ENCODE results near the gene NGB.

The NGB gene

DNA sequence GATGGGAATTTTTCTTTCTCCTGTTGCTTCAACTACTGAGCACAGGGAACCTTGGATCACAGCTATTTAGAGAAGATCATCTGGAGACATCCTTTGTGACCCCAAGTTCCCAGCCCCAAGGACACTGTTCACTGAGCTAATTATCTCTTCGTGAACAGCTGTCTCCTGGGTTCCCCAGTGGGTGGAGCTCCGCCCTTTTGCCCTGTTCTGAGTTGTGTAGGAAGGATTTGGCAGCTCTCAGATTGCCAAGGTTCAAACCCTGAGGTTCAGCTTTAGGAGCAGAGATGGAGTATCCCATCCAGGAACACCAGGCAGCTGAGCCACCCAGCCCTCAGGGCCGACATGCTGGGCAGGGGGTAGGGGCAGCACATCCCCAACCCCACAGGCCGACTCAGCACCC, 32.0 kb downstream of the NGB start:
- no peak overlapping the region for H3K4me3 ChIP-seq (ENCODE audit: low read depth, low read length)

DNA sequence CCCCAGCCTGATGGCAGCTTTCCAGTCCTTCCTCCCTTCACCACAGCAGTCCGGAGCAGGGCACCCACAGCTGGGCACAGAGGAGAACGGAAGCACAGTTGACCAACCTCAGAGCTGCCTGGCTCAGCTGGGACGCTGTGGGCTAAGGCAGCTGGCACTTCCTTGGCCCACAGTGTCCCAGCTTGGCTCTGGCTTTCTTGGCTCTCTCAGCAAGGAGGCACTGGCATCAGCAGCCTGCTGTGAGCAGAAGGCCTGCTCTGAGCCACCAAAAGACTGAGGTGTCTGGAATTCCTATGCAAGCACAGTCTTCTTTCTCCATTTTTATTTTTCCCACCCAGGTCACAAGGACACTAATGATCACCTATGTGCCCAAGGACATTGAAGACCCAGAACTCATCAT, 32.6 kb downstream of the NGB start:
- no peak overlapping the region for H3K4me3 ChIP-seq (ENCODE audit: low read depth, low read length)

DNA sequence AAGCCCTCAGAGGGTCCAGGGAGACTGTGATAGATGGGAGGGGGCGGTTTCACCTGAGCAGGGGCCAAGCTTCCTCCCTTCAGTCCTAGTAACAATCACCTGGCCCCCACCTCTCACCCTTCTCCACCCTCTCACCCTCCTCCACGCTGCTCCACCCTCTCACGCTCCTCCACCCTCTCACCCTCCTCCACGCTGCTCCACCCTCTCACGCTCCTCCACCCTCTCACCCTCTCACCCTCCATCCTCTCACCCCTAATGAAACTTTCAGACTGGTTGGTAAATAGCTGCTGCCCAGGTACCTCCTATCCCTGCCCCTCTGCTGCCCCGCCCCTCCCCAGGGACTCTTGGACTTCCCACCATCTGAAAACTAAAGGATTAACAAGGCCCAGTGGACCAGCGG, 34.2 kb downstream of the NGB start:
- no peak overlapping the region for H3K4me3 ChIP-seq (ENCODE audit: low read depth, low read length)

DNA sequence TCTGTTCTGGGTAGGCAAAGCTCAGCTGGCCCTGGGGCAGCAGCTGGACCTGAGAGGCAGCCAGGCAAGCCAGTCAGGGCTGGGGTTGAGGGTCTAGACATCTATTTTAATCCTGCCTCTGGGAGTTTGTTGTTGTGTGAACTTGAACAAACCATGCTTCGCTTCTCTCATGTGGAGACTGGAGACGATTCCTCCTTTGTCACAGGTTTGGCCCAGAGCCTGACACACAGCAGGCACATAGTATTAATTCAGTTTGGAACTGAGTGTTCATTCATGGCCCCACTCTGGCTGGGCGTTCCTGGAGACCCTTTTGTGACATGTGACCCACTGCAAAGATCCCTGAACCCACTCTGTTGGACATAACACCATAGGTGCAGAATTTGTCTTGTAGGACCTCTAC, 39.3 kb downstream of the NGB start:
- no peak overlapping the region for H3K4me3 ChIP-seq (ENCODE audit: low read depth, low read length)

DNA sequence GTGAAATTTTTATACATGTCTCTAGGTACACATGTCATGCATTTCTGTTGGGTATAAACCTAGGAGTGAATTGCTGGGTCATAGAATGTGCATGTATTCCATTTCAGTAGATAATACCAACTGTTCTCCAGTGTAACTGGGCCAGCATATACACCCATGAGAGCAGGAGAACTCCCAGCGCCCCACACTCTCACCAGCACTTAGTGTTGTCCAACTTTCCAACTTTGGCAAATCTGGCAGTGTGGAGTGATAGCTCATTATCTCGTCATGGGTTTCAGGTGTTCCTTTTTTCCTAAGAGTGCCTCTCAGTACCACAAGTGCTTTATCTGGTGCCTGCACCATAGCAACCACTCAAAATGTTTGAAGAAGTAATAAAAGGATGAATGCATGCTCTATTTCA, 40.1 kb downstream of the NGB start:
- no peak overlapping the region for H3K4me3 ChIP-seq (ENCODE audit: low read depth, low read length)

DNA sequence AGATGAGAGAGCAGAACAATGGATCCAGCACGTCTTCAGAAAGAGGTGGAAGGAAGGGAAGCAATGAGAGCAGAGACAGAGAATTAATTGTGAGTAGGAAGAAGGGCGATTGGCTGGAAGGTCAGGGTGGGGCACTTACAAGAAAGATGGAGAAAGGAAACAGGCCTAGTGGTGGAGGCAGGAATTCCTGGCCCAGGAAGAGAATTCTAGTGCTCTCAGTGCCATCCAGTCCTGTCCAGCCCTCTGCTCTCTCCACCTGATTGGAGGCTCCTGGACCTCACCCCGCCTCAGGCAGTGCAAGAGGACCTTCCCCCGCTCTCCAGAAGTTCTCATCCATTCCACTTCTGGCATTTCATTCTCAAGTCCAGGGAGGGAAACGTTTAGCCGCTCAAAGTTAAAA, 43.0 kb downstream of the NGB start:
- H3K4me3 ChIP-seq (ENCODE audit: low read depth, low read length): no peak overlapping the region

DNA sequence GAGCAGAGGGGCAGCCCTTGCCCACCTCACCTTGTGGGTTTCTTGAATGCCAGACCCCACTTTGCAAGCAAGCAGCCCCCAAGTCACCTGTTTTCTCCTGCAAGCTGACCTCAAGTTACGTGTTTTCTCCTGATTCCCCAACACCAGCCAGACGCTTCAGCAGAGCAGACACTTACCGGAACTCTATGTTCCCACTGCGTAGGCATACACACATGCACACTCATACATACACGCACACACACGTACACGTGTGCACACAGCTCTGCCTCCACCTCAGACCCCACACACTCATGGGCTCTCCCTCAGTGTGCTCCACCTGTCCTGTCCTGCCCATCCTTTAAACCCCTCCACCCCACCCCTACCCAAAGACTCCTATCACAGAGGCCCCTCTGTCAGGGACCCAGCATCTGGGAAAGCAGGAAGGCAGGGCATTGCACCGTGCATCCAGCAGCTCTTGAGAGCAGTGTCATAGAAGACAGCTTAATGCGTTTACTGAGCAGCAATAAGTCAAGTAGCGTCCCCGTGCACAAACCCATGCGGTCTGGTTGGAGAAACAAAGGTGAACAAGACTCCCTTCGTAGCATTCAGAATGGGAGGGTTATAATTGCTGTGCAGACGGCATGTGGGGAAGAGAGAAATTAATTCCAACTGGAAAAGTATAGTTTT, 45.0 kb downstream of the NGB start:
- no peak overlapping the region for H3K4me3 ChIP-seq (ENCODE audit: low read depth, low read length)

DNA sequence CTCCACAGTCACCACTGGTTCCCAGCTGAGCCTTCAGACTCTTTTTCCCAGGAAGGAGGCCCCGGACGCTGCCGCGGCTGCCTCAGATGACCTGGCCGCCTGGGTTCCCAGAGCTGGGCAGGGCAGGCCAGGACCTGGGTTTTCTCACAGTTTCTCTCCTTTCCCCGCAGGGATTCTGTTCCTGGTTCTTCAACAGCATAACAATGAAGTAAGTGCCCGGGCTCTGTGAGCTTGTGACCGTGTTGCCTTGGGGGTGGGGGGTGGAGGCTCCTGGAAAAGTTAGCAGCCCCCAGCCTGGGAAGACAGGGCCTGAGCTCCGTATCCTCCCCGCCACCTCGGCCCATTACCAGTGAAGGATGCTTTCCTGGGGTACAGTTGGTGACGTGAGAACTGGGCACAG, 45.8 kb downstream of the NGB start:
- H3K4me3 ChIP-seq (ENCODE audit: low read depth, low read length): no peak overlapping the region

DNA sequence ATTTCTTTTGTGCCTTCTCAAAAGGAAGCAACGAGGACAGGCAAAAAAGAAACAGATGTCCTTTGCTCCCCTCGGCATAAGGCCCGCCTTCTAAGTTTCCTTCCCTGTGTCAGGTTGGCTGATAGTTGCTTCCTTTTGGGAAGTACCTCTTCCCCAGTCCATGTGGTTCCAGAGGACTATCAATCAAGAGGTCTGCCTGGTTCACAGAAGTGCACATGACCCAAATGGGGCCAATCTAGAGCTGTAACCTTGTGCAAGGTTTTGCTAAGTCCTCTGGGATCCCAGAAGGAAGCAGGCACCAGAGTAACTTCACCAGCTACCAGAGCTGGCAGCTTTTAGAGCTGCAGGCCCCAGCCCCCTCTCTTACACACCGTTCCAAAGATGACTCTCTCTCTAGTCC, 46.8 kb downstream of the NGB start:
- no peak overlapping the region for H3K4me3 ChIP-seq (ENCODE audit: low read depth, low read length)

DNA sequence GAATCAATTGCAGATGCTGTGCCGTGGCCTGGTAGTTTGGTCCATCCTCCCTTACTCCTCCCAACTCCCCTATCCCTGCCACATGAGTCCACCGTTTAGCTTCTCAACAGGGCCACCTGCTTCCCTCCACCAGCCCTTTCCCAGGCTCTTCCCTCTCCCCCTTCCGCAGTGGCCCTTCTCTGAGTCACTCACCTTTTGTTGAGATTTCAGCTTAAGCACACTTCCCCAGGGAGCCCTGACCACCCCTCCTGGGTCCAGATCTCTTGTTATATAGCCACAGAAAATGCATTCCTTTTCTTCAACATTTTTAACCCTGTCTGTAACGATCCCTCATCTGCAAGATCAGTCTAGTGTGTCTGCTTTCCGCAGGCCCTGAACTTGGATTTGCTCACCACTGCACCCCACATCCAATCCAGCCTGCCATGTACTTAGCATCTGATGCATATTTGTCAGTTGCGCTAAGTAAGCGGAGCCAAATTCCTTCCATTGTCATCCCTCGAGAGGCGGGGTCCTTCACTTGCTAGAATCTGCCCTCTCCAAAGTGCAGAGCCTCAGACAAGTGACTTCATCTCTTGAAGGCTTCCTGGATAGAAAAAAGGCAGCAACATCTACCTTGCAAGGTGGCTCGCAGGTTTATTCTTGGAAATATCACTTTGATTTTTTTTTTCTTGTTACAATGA, 48.3 kb downstream of the NGB start:
- H3K4me3 ChIP-seq (ENCODE audit: low read depth, low read length): no peak overlapping the region

DNA sequence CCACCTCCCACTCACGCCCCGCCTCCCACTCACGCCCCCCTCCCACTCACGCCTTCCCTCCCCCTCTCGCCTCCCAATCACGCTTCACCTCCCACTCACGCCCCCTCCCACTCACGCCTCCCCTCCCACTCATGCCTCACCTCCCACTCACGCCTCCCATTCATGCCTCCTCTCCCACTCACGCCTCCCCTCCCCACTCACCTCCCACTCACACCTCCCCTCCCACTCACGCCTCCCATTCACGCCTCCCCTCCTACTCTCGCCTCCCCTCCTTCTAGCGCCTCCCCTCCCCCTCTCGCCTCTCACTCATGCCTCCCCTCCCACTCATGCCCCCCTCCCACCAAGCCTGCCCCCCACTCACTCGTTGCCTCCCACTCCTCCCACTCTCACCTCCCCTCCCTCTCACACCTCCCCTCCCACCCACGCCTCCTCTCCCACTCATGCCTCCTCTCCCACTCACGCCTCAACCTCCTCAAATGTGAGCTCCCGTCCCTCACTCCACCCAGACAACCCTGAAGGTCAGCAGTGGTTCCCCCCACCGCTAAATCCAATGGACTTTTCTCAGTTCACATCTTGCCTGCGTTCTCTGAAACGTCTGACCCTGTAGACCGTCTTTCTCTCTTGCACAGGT, 49.6 kb downstream of the NGB start:
- H3K4me3 ChIP-seq (ENCODE audit: low read depth, low read length): no peak overlapping the region

DNA sequence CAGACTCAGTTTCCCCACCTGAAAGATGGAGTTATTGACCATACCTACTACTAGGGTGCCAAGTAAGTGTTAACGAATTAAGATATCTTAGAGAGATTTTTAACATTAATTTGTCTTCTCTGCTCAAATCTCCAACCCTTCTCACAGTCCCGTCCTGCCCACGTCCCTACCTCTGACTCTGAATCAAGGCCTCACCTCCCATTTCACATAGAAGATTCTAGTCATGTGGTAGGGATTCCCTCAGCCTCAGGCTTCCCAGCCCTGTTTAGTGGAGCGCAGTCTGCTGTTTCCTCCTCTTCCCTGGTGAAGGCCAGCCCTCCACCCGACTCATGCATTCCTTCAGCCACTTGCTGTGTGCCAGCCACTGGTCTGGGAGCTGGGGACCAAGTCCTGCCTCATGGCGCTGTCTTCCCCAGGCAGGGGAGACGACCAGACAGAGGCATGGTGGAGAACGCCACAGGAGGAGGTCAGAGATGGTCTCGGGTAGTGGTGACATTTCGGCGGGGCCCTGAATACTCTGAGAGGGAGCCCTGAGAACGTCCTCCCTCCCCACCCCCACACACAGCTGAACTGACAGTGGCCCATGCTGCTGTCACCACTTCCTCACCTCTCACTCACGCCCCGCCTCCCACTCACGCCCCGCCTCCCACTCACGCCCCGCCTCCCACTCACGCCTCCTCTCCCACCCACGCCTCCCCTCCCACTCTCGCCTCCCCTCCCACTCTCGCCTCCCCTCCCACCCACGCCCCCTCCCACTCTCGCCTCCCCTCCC, 50.6 kb downstream of the NGB start:
- H3K4me3 ChIP-seq (ENCODE audit: low read depth, low read length): no peak overlapping the region

DNA sequence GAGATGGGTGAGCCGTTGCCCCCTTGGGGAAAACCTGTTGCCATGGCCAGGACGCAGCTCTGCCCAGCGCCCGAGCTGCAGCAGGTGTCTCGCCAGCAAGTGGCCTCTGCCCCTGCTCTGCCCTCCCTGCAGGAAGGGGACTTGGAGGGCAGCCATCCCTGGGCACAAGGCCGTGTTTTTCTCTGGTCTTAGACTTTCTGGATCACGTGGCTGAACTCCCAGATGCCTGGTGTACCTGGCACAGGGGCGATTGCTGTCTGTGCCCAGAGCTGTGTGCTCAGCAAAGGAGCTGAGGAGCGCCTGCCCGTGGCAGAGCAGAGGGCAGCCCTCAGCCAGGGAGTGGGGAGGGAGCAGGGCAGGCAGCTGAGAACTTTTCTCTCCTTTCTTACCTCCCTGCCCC, 51.4 kb downstream of the NGB start:
- H3K4me3 ChIP-seq (ENCODE audit: low read depth, low read length): no peak overlapping the region

DNA sequence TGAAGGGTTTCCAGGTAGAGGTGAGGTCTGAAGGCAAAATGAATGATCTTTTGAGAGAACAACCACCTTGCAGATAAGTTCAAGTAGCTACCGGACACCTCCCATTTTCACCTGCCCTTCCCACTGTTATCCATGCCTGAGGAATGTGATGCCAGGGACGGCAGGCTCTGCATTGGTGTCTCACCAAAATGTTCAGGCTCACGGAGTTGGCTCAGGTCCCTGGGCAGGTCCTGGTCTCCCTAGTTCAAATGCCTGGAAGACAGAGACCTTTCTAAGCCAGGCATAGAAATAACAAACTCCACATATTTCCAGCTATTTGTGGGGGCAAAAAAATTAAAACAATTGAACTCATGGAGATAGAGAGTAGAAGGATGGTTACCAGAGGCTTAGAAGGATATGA, 53.5 kb downstream of the NGB start:
- H3K4me3 ChIP-seq (ENCODE audit: low read depth, low read length): no peak overlapping the region
